ENCODE results near the gene SEPTIN1. TPM values are rescaled to one million over a fixed set of nuclear protein-coding genes. Genes with fewer than 3 reads are reported as not detected.
A peak's percentile ranks its signal among the peaks of the same experiment; 100 is the strongest.

Gene SEPTIN1
- total RNA-seq, 2 donors from 2014 or later: 1.1 to 2.3 TPM

DNA sequence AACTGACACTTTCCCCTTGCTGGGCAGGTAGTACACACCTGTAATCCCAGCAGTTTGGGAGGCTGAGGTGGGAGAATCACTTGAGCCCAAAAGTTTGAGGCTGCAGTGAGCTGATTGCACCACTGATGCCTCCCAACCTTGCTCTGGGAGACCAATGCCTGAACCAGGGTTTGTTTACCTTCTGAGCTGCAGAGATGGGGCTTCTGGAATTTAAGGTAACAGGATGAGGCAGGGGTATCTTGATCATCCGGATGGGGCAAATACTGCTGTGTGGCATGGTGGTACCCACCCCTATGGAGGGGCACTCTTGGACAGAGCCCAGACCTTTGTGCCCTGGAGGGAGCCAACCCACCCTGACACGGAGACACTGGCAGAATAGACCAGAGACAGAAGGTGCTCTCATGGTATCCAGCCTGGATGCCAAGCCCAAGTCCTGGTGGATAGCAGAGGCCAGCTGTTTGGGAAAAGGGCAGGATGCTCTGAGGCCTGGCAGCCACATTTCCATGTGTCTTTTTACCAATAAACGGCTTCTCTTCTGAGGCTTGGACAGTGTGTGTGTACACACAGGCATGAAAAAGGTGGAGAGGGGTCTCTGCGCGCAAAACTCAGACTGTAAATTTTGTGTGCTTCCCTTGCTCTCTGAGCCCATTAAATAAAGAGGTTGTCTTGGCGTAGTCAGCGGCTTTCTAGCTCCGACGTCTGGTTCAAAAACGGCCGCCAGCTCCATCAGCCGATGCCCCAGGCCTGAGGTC lies 17.2 kb upstream of the SEPTIN1 start:
- Histone ChIP-seq H3K36me3 (ENCODE audit: control insufficient read depth, insufficient read depth, low read length) (peaks cover 25% of the 10 kb centered on the region), H3K27me3 (ENCODE audit: control insufficient read depth, insufficient read depth, low read length, poor library complexity, severe bottlenecking) (no peaks in the 10 kb centered on the region), H3K27ac (ENCODE audit: low read depth, low read length) (peak overlapping the region; percentile 99), H3K9ac (ENCODE audit: extremely low read depth, low read length, poor library complexity, severe bottlenecking) (peak overlapping the region; percentile 84), H3K4me1 (ENCODE audit: control insufficient read depth, insufficient read depth, low read length) (no peaks in the 10 kb centered on the region), H3K9me3 (ENCODE audit: control insufficient read depth, low read length) (no peaks in the 10 kb centered on the region), H3K4me3 (ENCODE audit: low read length) (peak overlapping the region; percentile 73)
- Mint-ChIP-seq H3K27me3 (ENCODE audit: insufficient read depth) (peaks cover 12% of the 10 kb centered on the region), H3K27ac (peak overlapping the region; percentile 97), H3K4me1 (peaks cover 27% of the 10 kb centered on the region), H3K4me3 (peak overlapping the region; percentile 65), H3K9me3 (no peaks in the 10 kb centered on the region), H3K36me3 (ENCODE audit: low read depth) (peaks cover 16% of the 10 kb centered on the region)
- TF ChIP-seq, protein P1, sequence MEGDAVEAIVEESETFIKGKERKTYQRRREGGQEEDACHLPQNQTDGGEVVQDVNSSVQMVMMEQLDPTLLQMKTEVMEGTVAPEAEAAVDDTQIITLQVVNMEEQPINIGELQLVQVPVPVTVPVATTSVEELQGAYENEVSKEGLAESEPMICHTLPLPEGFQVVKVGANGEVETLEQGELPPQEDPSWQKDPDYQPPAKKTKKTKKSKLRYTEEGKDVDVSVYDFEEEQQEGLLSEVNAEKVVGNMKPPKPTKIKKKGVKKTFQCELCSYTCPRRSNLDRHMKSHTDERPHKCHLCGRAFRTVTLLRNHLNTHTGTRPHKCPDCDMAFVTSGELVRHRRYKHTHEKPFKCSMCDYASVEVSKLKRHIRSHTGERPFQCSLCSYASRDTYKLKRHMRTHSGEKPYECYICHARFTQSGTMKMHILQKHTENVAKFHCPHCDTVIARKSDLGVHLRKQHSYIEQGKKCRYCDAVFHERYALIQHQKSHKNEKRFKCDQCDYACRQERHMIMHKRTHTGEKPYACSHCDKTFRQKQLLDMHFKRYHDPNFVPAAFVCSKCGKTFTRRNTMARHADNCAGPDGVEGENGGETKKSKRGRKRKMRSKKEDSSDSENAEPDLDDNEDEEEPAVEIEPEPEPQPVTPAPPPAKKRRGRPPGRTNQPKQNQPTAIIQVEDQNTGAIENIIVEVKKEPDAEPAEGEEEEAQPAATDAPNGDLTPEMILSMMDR (conservative IDR thresholded peaks at IDR 0.05): no peak
- 22 to 35% methylated on average over 9 to 12 of the region's 12 CpGs for WGBS, 2 experiments (ENCODE audit: insufficient coverage in 1 of 2, insufficient read length in 1 of 2)
- DNase-seq: peak; percentile 59

- Mint-ChIP-seq H3K4me3 (peak overlapping the region; percentile 65), H3K36me3 (ENCODE audit: low read depth) (peaks cover 16% of the 10 kb centered on the region), H3K27me3 (ENCODE audit: insufficient read depth) (peaks cover 7% of the 10 kb centered on the region), H3K9me3 (no peaks in the 10 kb centered on the region), H3K4me1 (peaks cover 35% of the 10 kb centered on the region), H3K27ac (peak overlapping the region; percentile 97)
- TF ChIP-seq, protein P1 (conservative IDR thresholded peaks at IDR 0.05): no peak
- DNase-seq: peak; percentile 69
- Histone ChIP-seq H3K4me1 (ENCODE audit: control insufficient read depth, insufficient read depth, low read length) (no peaks in the 10 kb centered on the region), H3K27ac (ENCODE audit: low read depth, low read length) (peak overlapping the region; percentile 99), H3K9me3 (ENCODE audit: control insufficient read depth, low read length) (no peaks in the 10 kb centered on the region), H3K27me3 (ENCODE audit: control insufficient read depth, insufficient read depth, low read length, poor library complexity, severe bottlenecking) (no peaks in the 10 kb centered on the region), H3K36me3 (ENCODE audit: control insufficient read depth, insufficient read depth, low read length) (peaks cover 25% of the 10 kb centered on the region), H3K9ac (ENCODE audit: extremely low read depth, low read length, poor library complexity, severe bottlenecking) (no peak overlapping the region), H3K4me3 (ENCODE audit: low read length) (peak overlapping the region; percentile 73)
- WGBS, 2 experiments (ENCODE audit: insufficient coverage in 1 of 2, insufficient read length in 1 of 2): 87 to 88% methylated on average over 22 to 23 of the region's 23 CpGs
These were observed 16.5 kb upstream of the SEPTIN1 start for GRCh38 chr16:30398661-30399434.

DNA sequence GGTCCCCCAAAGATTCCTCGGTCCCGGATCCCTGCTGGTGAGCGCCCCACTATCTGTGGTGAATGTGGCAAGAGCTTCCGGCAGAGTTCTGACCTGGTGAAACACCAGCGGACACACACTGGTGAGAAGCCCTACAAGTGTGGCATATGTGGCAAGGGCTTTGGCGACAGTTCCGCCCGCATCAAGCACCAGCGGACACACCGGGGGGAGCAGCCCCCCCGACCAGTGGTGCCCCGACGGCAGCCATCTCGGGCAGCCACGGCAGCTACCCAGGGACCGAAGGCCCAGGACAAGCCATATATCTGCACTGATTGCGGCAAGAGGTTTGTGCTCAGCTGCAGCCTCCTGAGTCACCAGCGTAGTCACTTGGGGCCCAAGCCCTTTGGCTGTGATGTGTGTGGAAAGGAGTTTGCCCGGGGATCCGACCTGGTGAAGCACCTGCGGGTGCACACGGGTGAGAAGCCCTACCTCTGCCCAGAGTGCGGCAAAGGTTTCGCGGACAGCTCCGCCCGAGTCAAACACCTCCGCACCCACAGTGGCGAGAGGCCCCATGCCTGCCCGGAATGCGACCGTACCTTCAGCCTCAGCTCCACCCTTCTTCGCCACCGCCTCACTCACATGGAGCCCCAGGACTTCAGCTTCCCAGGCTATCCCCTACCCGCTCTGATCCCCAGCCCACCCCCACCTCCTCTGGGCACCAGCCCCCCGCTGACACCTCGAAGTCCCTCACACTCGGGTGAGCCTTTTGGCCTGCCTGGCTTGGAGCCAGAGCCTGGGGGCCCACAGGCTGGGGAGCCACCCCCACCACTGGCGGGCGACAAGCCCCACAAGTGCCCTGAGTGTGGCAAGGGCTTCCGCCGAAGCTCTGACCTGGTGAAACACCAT lies 15.7 kb upstream of the SEPTIN1 start:
- no peak overlapping the region for H3K9ac ChIP-seq (ENCODE audit: extremely low read depth, low read length, poor library complexity, severe bottlenecking)
- H3K4me1 Mint-ChIP-seq: peaks cover 35% of the 10 kb centered on the region

More for the DNA sequence above, 15.7 kb upstream of the SEPTIN1 start:
- no peak overlapping the region for H3K4me3 Mint-ChIP-seq
- peak overlapping the region; percentile 89 for H3K4me3 ChIP-seq (ENCODE audit: low read length)
- DNase-seq: no peak
- no peaks in the 10 kb centered on the region for H3K9me3 Mint-ChIP-seq
- peaks cover 25% of the 10 kb centered on the region for H3K36me3 ChIP-seq (ENCODE audit: control insufficient read depth, insufficient read depth, low read length)
- peaks cover 16% of the 10 kb centered on the region for H3K36me3 Mint-ChIP-seq (ENCODE audit: low read depth)
- WGBS, 2 experiments (ENCODE audit: insufficient coverage in 1 of 2, insufficient read length in 1 of 2): 93 to 94% methylated on average over 25 to 42 of the region's 42 CpGs
- H3K9me3 ChIP-seq (ENCODE audit: control insufficient read depth, low read length): no peaks in the 10 kb centered on the region
- H3K4me1 ChIP-seq (ENCODE audit: control insufficient read depth, insufficient read depth, low read length): no peaks in the 10 kb centered on the region
- TF ChIP-seq, protein P1 (conservative IDR thresholded peaks at IDR 0.05): no peak
- H3K27ac ChIP-seq (ENCODE audit: low read depth, low read length): peak overlapping the region; percentile 49
- peaks cover 5% of the 10 kb centered on the region for H3K27me3 Mint-ChIP-seq (ENCODE audit: insufficient read depth)
- H3K27ac Mint-ChIP-seq: no peak overlapping the region
- H3K27me3 ChIP-seq (ENCODE audit: control insufficient read depth, insufficient read depth, low read length, poor library complexity, severe bottlenecking): no peaks in the 10 kb centered on the region
